ENCODE results near the gene URB2.
A peak's percentile ranks its signal among the peaks of the same experiment; 100 is the strongest.
"Not testable (repeated sequence)": the region's sequence is repeated elsewhere in the genome, so short reads cannot be mapped to it uniquely, and the experiment has no call there.

Gene URB2

GRCh38 chr1:229625915-229626831, at the start of gene URB2, which contains the start of gene TAF5L:
TSS of gene URB2 (plus strand) at chr1:229626247. CDS start at chr1:229627634, 1,387 bp downstream.
TSS of gene TAF5L (minus strand) at chr1:229626122. CDS start at chr1:229614482, 11,640 bp downstream.
- peak; percentile 93 for DNase-seq (ENCODE audit: low spot score)

- no peak for DNase-seq (ENCODE audit: low spot score)
Measured at GRCh38 chr1:229578168-229579058, 47.6 kb upstream of the URB2 start.

GRCh38 chr1:229579059-229579673, 46.9 kb upstream of the URB2 start:
- DNase-seq (ENCODE audit: low spot score): peak; percentile 96

GRCh38 chr1:229581485-229581884, 44.6 kb upstream of the URB2 start:
- DNase-seq (ENCODE audit: low spot score): no peak

GRCh38 chr1:229582011-229582694, 43.9 kb upstream of the URB2 start:
- DNase-seq (ENCODE audit: low spot score): peak; percentile 65

- DNase-seq (ENCODE audit: low spot score): no peak
Measured at GRCh38 chr1:229582715-229583114, 43.3 kb upstream of the URB2 start.

GRCh38 chr1:229585338-229585737, 40.7 kb upstream of the URB2 start:
- DNase-seq (ENCODE audit: low spot score): no peak

GRCh38 chr1:229590119-229590518, 35.9 kb upstream of the URB2 start:
- DNase-seq (ENCODE audit: low spot score): no peak

GRCh38 chr1:229593800-229594199, 32.2 kb upstream of the URB2 start:
- no peak for DNase-seq (ENCODE audit: low spot score)

- DNase-seq (ENCODE audit: low spot score): no peak
Measured at GRCh38 chr1:229594227-229595008, 31.6 kb upstream of the URB2 start.

- DNase-seq (ENCODE audit: low spot score): not testable (repeated sequence)
Measured at GRCh38 chr1:229595876-229596275, 30.2 kb upstream of the URB2 start.

GRCh38 chr1:229596925-229597699, 28.9 kb upstream of the URB2 start:
- peak; percentile 38 for DNase-seq (ENCODE audit: low spot score)

- no peak for DNase-seq (ENCODE audit: low spot score)
Measured at GRCh38 chr1:229597877-229598276, 28.2 kb upstream of the URB2 start.

GRCh38 chr1:229599218-229599954, 26.7 kb upstream of the URB2 start:
- no peak for DNase-seq (ENCODE audit: low spot score)

GRCh38 chr1:229600229-229600628, 25.8 kb upstream of the URB2 start:
- DNase-seq (ENCODE audit: low spot score): no peak

- no peak for DNase-seq (ENCODE audit: low spot score)
Measured at GRCh38 chr1:229603371-229604005, 22.6 kb upstream of the URB2 start.

- no peak for DNase-seq (ENCODE audit: low spot score)
Measured at GRCh38 chr1:229607370-229607769, 18.7 kb upstream of the URB2 start.

GRCh38 chr1:229608590-229608989, 17.5 kb upstream of the URB2 start:
- no peak for DNase-seq (ENCODE audit: low spot score)

- no peak for DNase-seq (ENCODE audit: low spot score)
Measured at GRCh38 chr1:229613938-229614337, 12.1 kb upstream of the URB2 start.
